Esophagus squamous epithelium (tissue), 5 donors: ENCODE data around the gene INPP5E. TPM values are rescaled to one million over a fixed set of nuclear protein-coding genes. Genes with fewer than 3 reads are reported as not detected.

Source experiments
- DNase-seq: peaks from one replicate; lab custom pipeline; 2025; lab: John Stamatoyannopoulos, UW
- H3K27ac ChIP-seq, 4 donors: fragments of 200-600 bp; sonication (generic); one replicate each; pipeline ENCODE4 v1.5.1; 2016 to 2019; ENCODE audit warnings: mild to moderate bottlenecking in 1 of 4
- H3K27me3 ChIP-seq, 4 donors: fragments of 200-600 bp; sonication (generic); 1 replicate in 3 of 4; 2 replicates in 1 of 4; pipeline versions ENCODE4 v1.5.1 to v1.6.0; 2017 to 2021; ENCODE audit warnings: antibody characterized with exemption in 1 of 4
- H3K36me3 ChIP-seq, 3 donors: fragments of 200-600 bp; sonication (generic); one replicate each; pipeline ENCODE4 v1.5.1; 2016 to 2019
- H3K4me1 ChIP-seq, 3 donors: fragments of 200-600 bp; sonication (generic); one replicate each; pipeline ENCODE4 v1.5.1; 2017 to 2019
- H3K4me3 ChIP-seq, 4 donors: fragments of 200-600 bp; sonication (generic); 1 replicate in 3 of 4; 2 replicates in 1 of 4; pipeline ENCODE4 v1.5.1; 2016 to 2019; ENCODE audit warnings: mild to moderate bottlenecking in 2 of 4, moderate library complexity in 1 of 4
- H3K9me3 ChIP-seq, 3 donors: fragments of 200-600 bp; sonication (generic); one replicate each; pipeline ENCODE4 v1.5.1; 2016 to 2019
- CTCF ChIP-seq, 6 experiments: fragments of 450-650 bp in 4 of 6; fragments of 200-600 bp in 2 of 6; sonication (generic) in 2 of 6; IDR thresholded peaks; one replicate each; pipeline ENCODE4 v1.5.1; 2016 to 2019; ENCODE audit warnings: antibody characterized with exemption in 6 of 6, mild to moderate bottlenecking in 4 of 6, moderate library complexity in 4 of 6
- POLR2A ChIP-seq, 4 donors: fragments of 450-650 bp; IDR thresholded peaks; one replicate each; pipeline ENCODE4 v1.6.1; 2017; ENCODE audit warnings: antibody characterized with exemption in 4 of 4, mild to moderate bottlenecking in 4 of 4, moderate library complexity in 3 of 4
- WGBS, 2 donors: methylation state at CpG; one replicate each; pipeline ENCODE4 v1.1.5; 2018; 5-methylcytosine and 5-hydroxymethylcytosine counted together
- intact Hi-C: fragments of 100-400 bp; cut with DNase I; formaldehyde crosslinking; loops from one replicate; pipeline ENCODE4 v1.15.0; 2022
- total RNA-seq, 4 donors: library from RNA; depleted of rRNA; stranded (reverse); fragments of >200 nt; gene quantifications; one replicate each; pipeline ENCODE4 v1.1.0, GENCODE V29; 2016
- donor health status: DM: yes; HTN: yes; CAD: no.

Gene INPP5E
- total RNA-seq, 4 donors from 2014 or later = 6.2 to 7.8 (median 7.5) TPM

- Histone ChIP-seq H3K36me3 (peaks cover 18 to 84% (median 30%) of the 10 kb centered on the region in 3 donors), H3K27me3 (no peaks in the 10 kb centered on the region), H3K27ac (no peak overlapping the region), H3K4me1 (no peaks in the 10 kb centered on the region), H3K4me3 (no peak overlapping the region), H3K9me3 (no peaks in the 10 kb centered on the region)
- DNase-seq = no peak
- TF ChIP-seq CTCF (IDR thresholded peaks at IDR 0.05) (no peak), POLR2A (IDR thresholded peaks at IDR 0.05) (no peak)
- intact Hi-C loops = no loop called here
- WGBS, 2 donors = no CpG with 5 or more reads among the region's 17 CpGs
These were observed 59.3 kb downstream of the INPP5E start for GRCh38 chr9:136380381-136380780.

GRCh38 chr9:136379891-136380290 lies 59.8 kb downstream of the INPP5E start:
- Histone ChIP-seq H3K9me3 (no peaks in the 10 kb centered on the region), H3K27me3 (no peaks in the 10 kb centered on the region), H3K4me1 (no peaks in the 10 kb centered on the region), H3K36me3 (peaks cover 18 to 81% (median 30%) of the 10 kb centered on the region in 3 donors), H3K4me3 (no peak overlapping the region), H3K27ac (no peak overlapping the region)
- no peak for DNase-seq
- TF ChIP-seq POLR2A (IDR thresholded peaks at IDR 0.05) = no peak
- no peak for TF ChIP-seq CTCF (IDR thresholded peaks at IDR 0.05)
- WGBS, 2 donors = 85 to 90% methylated on average over 2 to 4 of the region's 11 CpGs
- intact Hi-C loops = no loop called here

- Histone ChIP-seq H3K9me3 (no peaks in the 10 kb centered on the region), H3K27ac (no peak overlapping the region), H3K36me3 (peaks cover 18 to 76% (median 30%) of the 10 kb centered on the region in 3 donors), H3K27me3 (no peaks in the 10 kb centered on the region), H3K4me3 (no peak overlapping the region), H3K4me1 (no peaks in the 10 kb centered on the region)
- DNase-seq = no peak
- TF ChIP-seq CTCF (IDR thresholded peaks at IDR 0.05) (no peak), POLR2A (IDR thresholded peaks at IDR 0.05) (no peak)
- intact Hi-C loops = no loop called here
- no CpG with 5 or more reads among the region's 11 CpGs for WGBS, 2 donors
These were observed 60.2 kb downstream of the INPP5E start for GRCh38 chr9:136379401-136379800.

- Histone ChIP-seq H3K36me3 (peaks cover 18 to 72% (median 25%) of the 10 kb centered on the region in 3 donors), H3K4me3 (no peak overlapping the region), H3K9me3 (no peaks in the 10 kb centered on the region), H3K27ac (no peak overlapping the region), H3K4me1 (peaks cover 0 to 3% (median 0%) of the 10 kb centered on the region in 3 donors), H3K27me3 (no peaks in the 10 kb centered on the region)
- no peak for TF ChIP-seq POLR2A (IDR thresholded peaks at IDR 0.05)
- no peak for TF ChIP-seq CTCF (IDR thresholded peaks at IDR 0.05)
- WGBS, 2 donors = 93% methylated on average over 4 of the region's 18 CpGs; no CpG with 5 or more reads in 1 of the 2 donors
- intact Hi-C loops = no loop called here
- no peak for DNase-seq
These were observed 60.7 kb downstream of the INPP5E start for GRCh38 chr9:136379003-136379287.

Other genes starting within 250 kb of the INPP5E start
- not detected for gene LHX3, start 234.7 kb downstream of the INPP5E start, total RNA-seq
- 1 to 10 TPM; 2.9 to 7.1 (median 5.5) TPM for gene QSOX2, start 194.0 kb downstream of the INPP5E start, total RNA-seq
- gene CCDC187, start 135.8 kb downstream of the INPP5E start, total RNA-seq = not detected
- 1 to 10 TPM in 3 of 4 donors, under 1 TPM in 1; 0.72 to 8.2 (median 1.9) TPM for gene GPSM1, start 112.3 kb downstream of the INPP5E start, total RNA-seq
- 10 to 100 TPM in 3 of 4 donors, 1 to 10 TPM in 1; 1.8 to 31.1 (median 19.7) TPM for gene DNLZ, start 76.1 kb downstream of the INPP5E start, total RNA-seq
- 1 to 10 TPM in 2 of 4 donors, under 1 TPM in 2; 0.57 to 1.1 (median 1.0) TPM for gene CARD9, start 66.2 kb downstream of the INPP5E start, total RNA-seq
- 1 to 10 TPM; 2.6 to 5.1 (median 4.5) TPM for gene SNAPC4, start 39.7 kb downstream of the INPP5E start, total RNA-seq
- gene ENTR1, start 29.2 kb downstream of the INPP5E start, total RNA-seq = 10 to 100 TPM; 24.3 to 31.9 (median 28.2) TPM
- 10 to 100 TPM; 29.4 to 38.7 (median 33.5) TPM for gene PMPCA, start 29.2 kb downstream of the INPP5E start, total RNA-seq
- gene SEC16A, start 43.2 kb upstream of the INPP5E start, total RNA-seq = 10 to 100 TPM; 31.2 to 49.1 (median 38.6) TPM
- 10 to 100 TPM; 32.0 to 40.8 (median 36.2) TPM for gene NOTCH1, start 106.2 kb upstream of the INPP5E start, total RNA-seq
- gene EGFL7, start 223.1 kb upstream of the INPP5E start, total RNA-seq = 10 to 100 TPM in 2 of 4 donors, 1 to 10 TPM in 2; 5.2 to 41.2 (median 21.2) TPM
- gene AGPAT2, start 247.6 kb upstream of the INPP5E start, total RNA-seq = 10 to 100 TPM; 66.2 to 80.6 (median 75.8) TPM